NCI-H226 (cell line): ENCODE measurements around the gene SMAD5.

Experiments
- DNase-seq: peaks from one replicate; pipeline ENCODE4 v3.0.0-alpha.2; 2015

The SMAD5 gene

DNA sequence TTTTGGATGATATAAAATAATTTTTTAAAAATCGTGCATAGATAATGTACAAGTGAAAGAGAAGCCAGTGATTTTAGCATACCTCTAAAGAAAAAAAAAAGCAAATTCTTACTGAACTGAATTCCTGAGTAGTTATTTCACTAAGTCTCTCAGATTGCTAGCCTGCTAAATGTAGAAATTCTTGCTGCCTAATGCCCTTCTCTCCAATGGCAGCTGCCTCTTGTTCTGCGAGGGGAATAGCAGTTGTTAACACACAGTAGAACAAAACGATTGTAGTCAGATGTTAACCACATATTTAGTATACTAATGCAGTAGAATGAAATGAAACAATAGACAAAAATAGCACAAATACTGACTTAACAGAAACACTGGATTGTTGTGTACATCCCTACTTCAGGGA, 26.8 kb downstream of the SMAD5 start:
- no peak for DNase-seq

- DNase-seq, result no peak
Measured at GRCh38 chr5:136162008-136162407, 29.4 kb downstream of the SMAD5 start.

DNA sequence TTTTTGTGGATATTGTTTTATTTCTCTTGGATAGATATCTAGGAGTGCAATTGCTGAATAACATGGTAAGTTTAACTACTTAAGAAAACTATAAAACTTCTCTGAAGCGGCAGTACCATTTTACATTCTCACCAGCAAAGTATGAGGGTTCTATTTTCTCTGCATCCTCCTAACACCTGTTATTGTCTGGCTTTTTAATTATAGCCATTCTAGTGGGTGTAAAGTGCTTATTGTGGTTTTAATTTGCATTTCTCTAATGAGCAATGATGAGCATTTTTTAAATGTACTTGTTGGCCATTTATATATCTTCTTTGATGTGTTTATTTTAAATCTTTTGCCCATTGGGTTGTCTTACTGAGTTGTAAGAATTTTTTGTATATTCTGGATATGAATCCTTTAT, 31.6 kb downstream of the SMAD5 start:
- DNase-seq, result no peak

DNA sequence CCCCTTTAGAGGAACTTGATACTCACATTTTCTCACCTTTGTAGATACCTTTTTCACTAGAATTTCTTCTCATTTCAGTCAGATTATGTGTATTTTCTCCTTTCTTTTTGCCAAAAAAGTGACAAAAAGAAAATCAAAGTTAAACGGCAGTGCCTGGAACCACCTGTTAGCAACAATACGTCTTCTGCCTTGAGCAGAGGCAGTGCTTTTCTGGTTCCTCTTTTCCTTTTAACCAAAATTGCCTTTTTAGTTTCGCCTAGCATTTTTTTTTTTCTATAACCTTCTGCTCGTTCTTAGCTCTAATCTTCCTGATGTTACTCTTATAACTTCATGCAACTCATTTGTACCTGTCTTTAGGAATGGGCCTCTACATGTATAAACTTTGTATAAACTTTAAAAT, 34.3 kb downstream of the SMAD5 start:
- DNase-seq, result no peak

DNA sequence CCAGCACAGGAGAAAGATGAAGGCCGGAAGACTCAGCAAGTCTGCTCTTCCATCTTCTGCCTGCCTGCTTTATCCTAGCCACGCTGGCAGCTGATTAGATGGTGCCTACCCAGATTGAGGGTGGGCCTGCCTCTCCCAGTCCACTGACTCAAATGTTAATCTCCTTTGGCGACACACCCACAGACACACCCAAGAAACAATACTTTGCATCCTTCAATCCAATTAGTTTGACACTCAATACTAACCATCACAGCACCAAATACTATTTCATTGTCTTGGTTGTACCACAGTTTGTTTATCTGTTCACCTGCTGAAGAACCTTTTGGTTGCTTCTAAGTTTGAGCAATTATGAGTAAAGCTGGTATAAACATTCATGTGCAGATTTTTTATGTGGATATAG, 36.6 kb downstream of the SMAD5 start:
- no peak for DNase-seq

- no peak for DNase-seq
Measured at GRCh38 chr5:136174021-136174659, 41.5 kb downstream of the SMAD5 start.

DNA sequence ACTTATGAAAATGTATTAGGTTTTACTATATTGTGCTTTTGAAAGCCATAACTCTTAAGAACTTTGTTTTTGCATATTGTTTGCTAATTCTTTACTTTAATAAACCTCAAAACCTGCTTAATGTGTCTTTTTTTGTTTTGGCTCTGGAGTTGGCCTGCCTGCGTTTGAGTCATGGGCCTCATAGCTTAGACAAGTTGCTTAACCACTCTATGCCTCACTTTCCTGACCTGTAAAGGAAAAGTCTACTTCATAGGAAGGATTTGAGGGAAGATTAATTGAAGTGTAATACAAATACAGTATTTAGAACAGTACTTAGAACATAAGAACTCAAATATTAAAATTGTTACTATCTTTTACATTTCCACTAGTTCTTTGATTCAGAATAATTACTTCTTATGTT, 50.0 kb downstream of the SMAD5 start:
- no peak for DNase-seq

GRCh38 chr5:136185974-136186665, 53.5 kb downstream of the SMAD5 start:
- DNase-seq, result no peak

- no peak for DNase-seq
Measured at GRCh38 chr5:136186796-136187195, 54.2 kb downstream of the SMAD5 start.

DNA sequence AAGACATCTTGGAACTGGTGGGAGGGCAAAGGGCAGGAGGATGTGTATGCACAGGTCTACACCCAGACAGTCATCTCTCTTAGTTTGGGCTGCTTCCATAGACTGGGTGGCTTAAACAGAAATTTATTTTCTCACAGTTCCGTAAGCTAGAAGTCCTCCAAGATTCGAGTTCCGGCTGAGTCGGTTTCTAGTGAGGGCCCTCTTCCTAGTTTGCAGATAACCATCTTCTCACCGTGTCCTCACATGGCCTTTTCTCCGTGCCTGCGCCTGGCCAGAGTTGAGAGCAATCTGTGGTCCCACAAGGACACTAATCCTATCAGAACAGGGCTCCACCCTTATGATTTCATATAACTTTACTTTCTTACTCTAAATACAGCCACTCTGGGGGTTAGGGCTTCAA, 56.2 kb downstream of the SMAD5 start:
- no peak for DNase-seq

DNA sequence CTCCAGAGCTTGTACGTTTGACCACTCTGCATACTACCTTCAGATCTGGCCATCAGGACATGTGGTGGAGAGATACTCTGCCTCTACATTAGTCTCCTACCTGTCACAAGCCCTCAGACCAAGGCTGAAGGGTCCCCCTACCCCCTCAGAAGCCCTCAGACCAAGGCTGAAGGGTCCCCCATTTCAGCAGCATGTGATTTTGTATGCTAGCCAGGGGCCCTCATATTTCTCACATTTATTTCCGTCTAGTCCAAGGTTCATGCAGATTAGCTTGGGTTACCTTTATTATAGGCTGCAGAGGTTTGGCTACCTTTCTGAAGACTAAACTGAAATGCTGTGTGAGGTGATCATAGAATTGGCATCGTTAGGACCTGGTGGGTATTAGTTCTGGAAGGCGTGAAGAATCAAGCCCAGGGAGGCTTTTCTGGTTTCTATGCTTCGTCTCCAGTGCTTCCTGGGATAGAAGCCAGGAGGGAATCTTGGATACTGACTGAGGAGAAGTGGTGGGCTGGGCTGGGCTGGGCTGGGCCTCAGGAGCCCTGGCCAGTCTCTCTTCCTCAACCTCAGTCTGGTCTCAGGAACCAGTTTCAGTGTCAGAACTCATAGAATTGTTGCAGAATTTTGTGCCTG, 57.6 kb downstream of the SMAD5 start:
- DNase-seq, result no peak

- DNase-seq, result no peak
Measured at GRCh38 chr5:136190904-136191303, 58.3 kb downstream of the SMAD5 start.

- DNase-seq, result no peak
Measured at GRCh38 chr5:136191304-136192014, 58.8 kb downstream of the SMAD5 start.

GRCh38 chr5:136192015-136192525, 59.4 kb downstream of the SMAD5 start:
- no peak for DNase-seq

- DNase-seq, result no peak
Measured at GRCh38 chr5:136192526-136193321, 60.1 kb downstream of the SMAD5 start, which contains the start of gene SMIM32. Gene SMIM32, minus strand, starts transcription at chr5:136193162. Its CDS starts 638 bp downstream, at chr5:136192524.

DNA sequence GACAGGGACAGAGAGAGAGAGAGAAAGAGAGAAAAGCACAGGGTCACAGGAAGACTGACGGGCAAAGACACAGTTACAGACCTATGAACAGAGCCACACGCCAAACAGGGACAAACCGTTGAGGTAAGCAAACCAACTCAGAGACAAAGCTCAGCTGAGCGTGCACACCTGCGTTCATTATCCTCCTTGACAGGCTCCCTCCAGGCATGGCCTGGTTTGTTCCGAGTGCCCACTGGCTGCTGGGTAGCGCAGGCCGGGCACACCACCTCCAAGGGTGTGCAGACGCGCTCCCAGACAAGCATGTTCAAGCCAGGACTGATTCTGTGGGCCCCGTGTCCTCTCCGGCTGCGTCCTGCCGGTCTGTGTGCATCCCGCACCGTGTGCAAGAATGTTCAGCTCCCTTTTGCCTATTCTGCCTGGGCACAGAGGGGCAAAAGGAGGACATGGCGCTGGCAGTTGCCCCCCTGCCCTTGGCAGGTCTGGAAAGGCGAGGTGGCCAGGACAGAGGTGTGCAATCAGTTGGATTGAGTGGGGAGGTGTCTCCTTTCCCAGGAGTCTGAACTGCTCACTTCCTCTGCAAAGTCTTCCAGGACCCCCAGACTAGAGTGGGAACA, 60.8 kb downstream of the SMAD5 start:
- no peak for DNase-seq

- DNase-seq, result no peak
Measured at GRCh38 chr5:136194576-136194975, 61.9 kb downstream of the SMAD5 start.

DNA sequence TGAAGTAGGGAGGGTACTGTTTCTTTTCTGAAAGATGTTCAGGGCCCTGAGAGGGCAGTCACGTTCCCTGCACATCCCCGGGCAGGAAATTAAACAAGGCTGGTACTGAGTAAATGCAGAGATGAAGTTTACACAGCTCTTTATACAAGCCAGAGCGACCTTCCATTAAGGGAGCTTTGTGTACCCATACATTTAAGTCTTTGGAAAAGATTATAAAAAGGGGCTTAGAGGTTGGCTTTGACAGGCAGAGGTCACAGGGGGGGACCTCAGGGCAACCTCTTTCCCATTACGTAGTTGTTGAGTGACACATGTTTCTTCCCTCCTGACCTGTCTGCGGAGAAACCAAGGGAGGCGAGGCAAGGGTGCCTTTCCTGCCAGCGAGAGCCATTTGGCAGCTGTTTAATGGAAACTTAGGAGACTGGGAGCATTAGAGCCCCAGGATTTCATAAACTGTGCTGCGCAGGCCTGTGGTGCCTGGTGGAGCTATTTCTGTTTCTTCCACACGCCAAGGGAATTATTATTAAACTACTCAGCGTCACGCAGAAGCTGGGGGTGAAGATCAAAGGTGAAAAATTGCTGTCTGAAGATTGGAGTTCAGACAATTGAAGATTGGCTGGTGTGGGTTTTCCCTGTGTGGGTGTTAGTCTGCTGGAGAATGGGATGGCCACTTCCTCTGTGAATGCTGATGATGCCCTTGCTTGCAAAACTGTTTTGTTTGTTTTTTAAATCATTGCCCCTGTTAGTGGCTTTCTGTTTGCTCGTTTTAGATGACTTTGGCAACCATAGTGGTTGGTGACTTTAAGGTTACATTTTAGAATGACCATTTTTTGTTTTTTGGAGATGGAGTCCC, 63.6 kb downstream of the SMAD5 start:
- DNase-seq, result no peak

- no peak for DNase-seq
Measured at GRCh38 chr5:136197462-136198142, 65.0 kb downstream of the SMAD5 start.

GRCh38 chr5:136198453-136198852, 65.8 kb downstream of the SMAD5 start:
- DNase-seq, result no peak
